ENCODE measurements around the gene RSRC2.
"Not testable (repeated sequence)": the region's sequence is repeated elsewhere in the genome, so short reads cannot be mapped to it uniquely, and the experiment has no call there.

The RSRC2 gene

GRCh38 chr12:122489038-122489437 lies 37.7 kb downstream of the RSRC2 start:
- Histone ChIP-seq H2AFZ (ENCODE audit: low read depth, low read length) (no peak overlapping the region), H3K4me1 (ENCODE audit: insufficient read depth, low read length) (no peaks in the 10 kb centered on the region), H3K27me3 (ENCODE audit: insufficient read depth, low read length) (no peaks in the 10 kb centered on the region), H3K4me3 (ENCODE audit: low read length) (no peak overlapping the region), H3K9me3 (ENCODE audit: low read length) (no peaks in the 10 kb centered on the region), H3K36me3 (ENCODE audit: insufficient read depth, low read length) (peaks cover 79% of the 10 kb centered on the region)

- H2AFZ ChIP-seq (ENCODE audit: low read depth, low read length); H3K4me1 ChIP-seq (ENCODE audit: insufficient read depth, low read length); H3K4me3 ChIP-seq (ENCODE audit: low read length); H3K27me3 ChIP-seq (ENCODE audit: insufficient read depth, low read length); H3K9me3 ChIP-seq (ENCODE audit: low read length): not testable (repeated sequence)
- H3K36me3 ChIP-seq (ENCODE audit: insufficient read depth, low read length) = peaks cover 86% of the 10 kb centered on the region
These were observed 38.9 kb downstream of the RSRC2 start for GRCh38 chr12:122487807-122488206.

- Histone ChIP-seq H3K4me1 (ENCODE audit: insufficient read depth, low read length) (no peaks in the 10 kb centered on the region), H2AFZ (ENCODE audit: low read depth, low read length) (no peak overlapping the region), H3K36me3 (ENCODE audit: insufficient read depth, low read length) (peaks cover 84% of the 10 kb centered on the region), H3K9me3 (ENCODE audit: low read length) (no peaks in the 10 kb centered on the region), H3K27me3 (ENCODE audit: insufficient read depth, low read length) (no peaks in the 10 kb centered on the region), H3K4me3 (ENCODE audit: low read length) (no peak overlapping the region)
These were observed 39.8 kb downstream of the RSRC2 start for GRCh38 chr12:122486805-122487426.

GRCh38 chr12:122486360-122486759 lies 40.4 kb downstream of the RSRC2 start:
- H3K36me3 ChIP-seq (ENCODE audit: insufficient read depth, low read length) = peaks cover 84% of the 10 kb centered on the region
- not testable (repeated sequence) for H3K9me3 ChIP-seq (ENCODE audit: low read length); H3K27me3 ChIP-seq (ENCODE audit: insufficient read depth, low read length); H3K4me1 ChIP-seq (ENCODE audit: insufficient read depth, low read length); H2AFZ ChIP-seq (ENCODE audit: low read depth, low read length); H3K4me3 ChIP-seq (ENCODE audit: low read length)

- not testable (repeated sequence) for H3K27me3 ChIP-seq (ENCODE audit: insufficient read depth, low read length); H3K4me3 ChIP-seq (ENCODE audit: low read length); H3K9me3 ChIP-seq (ENCODE audit: low read length); H2AFZ ChIP-seq (ENCODE audit: low read depth, low read length); H3K4me1 ChIP-seq (ENCODE audit: insufficient read depth, low read length)
- H3K36me3 ChIP-seq (ENCODE audit: insufficient read depth, low read length) = peaks cover 84% of the 10 kb centered on the region
These were observed 42.4 kb downstream of the RSRC2 start for GRCh38 chr12:122484385-122484784.

- Histone ChIP-seq H3K9me3 (ENCODE audit: low read length) (no peaks in the 10 kb centered on the region), H3K4me3 (ENCODE audit: low read length) (no peak overlapping the region), H3K36me3 (ENCODE audit: insufficient read depth, low read length) (peaks cover 82% of the 10 kb centered on the region), H2AFZ (ENCODE audit: low read depth, low read length) (no peak overlapping the region), H3K27me3 (ENCODE audit: insufficient read depth, low read length) (no peaks in the 10 kb centered on the region), H3K4me1 (ENCODE audit: insufficient read depth, low read length) (no peaks in the 10 kb centered on the region)
These were observed 42.8 kb downstream of the RSRC2 start for GRCh38 chr12:122483969-122484368.

- H3K4me1 ChIP-seq (ENCODE audit: insufficient read depth, low read length) = no peaks in the 10 kb centered on the region
- peaks cover 79% of the 10 kb centered on the region for H3K36me3 ChIP-seq (ENCODE audit: insufficient read depth, low read length)
- no peak overlapping the region for H3K4me3 ChIP-seq (ENCODE audit: low read length)
- H2AFZ ChIP-seq (ENCODE audit: low read depth, low read length) = no peak overlapping the region
- no peaks in the 10 kb centered on the region for H3K9me3 ChIP-seq (ENCODE audit: low read length)
- H3K27me3 ChIP-seq (ENCODE audit: insufficient read depth, low read length) = no peaks in the 10 kb centered on the region
These were observed 44.9 kb downstream of the RSRC2 start for GRCh38 chr12:122481861-122482260.

- H3K4me3 ChIP-seq (ENCODE audit: low read length) = no peak overlapping the region
- no peaks in the 10 kb centered on the region for H3K27me3 ChIP-seq (ENCODE audit: insufficient read depth, low read length)
- H3K4me1 ChIP-seq (ENCODE audit: insufficient read depth, low read length) = no peaks in the 10 kb centered on the region
- no peak overlapping the region for H2AFZ ChIP-seq (ENCODE audit: low read depth, low read length)
- H3K36me3 ChIP-seq (ENCODE audit: insufficient read depth, low read length) = peaks cover 86% of the 10 kb centered on the region
- H3K9me3 ChIP-seq (ENCODE audit: low read length) = no peaks in the 10 kb centered on the region
These were observed 46.0 kb downstream of the RSRC2 start for GRCh38 chr12:122480753-122481152.

- H3K9me3 ChIP-seq (ENCODE audit: low read length) = no peaks in the 10 kb centered on the region
- peaks cover 60% of the 10 kb centered on the region for H3K36me3 ChIP-seq (ENCODE audit: insufficient read depth, low read length)
- H3K27me3 ChIP-seq (ENCODE audit: insufficient read depth, low read length) = no peaks in the 10 kb centered on the region
- no peak overlapping the region for H3K4me3 ChIP-seq (ENCODE audit: low read length)
- peaks cover 3% of the 10 kb centered on the region for H3K4me1 ChIP-seq (ENCODE audit: insufficient read depth, low read length)
- H2AFZ ChIP-seq (ENCODE audit: low read depth, low read length) = no peak overlapping the region
These were observed 52.4 kb downstream of the RSRC2 start for GRCh38 chr12:122474324-122474716.

- H2AFZ ChIP-seq (ENCODE audit: low read depth, low read length) = no peak overlapping the region
- H3K27me3 ChIP-seq (ENCODE audit: insufficient read depth, low read length) = no peaks in the 10 kb centered on the region
- peaks cover 55% of the 10 kb centered on the region for H3K36me3 ChIP-seq (ENCODE audit: insufficient read depth, low read length)
- peaks cover 3% of the 10 kb centered on the region for H3K4me1 ChIP-seq (ENCODE audit: insufficient read depth, low read length)
- no peaks in the 10 kb centered on the region for H3K9me3 ChIP-seq (ENCODE audit: low read length)
- no peak overlapping the region for H3K4me3 ChIP-seq (ENCODE audit: low read length)
These were observed 53.0 kb downstream of the RSRC2 start for GRCh38 chr12:122473543-122474323.

- Histone ChIP-seq H3K4me3 (ENCODE audit: low read length) (no peak overlapping the region), H3K4me1 (ENCODE audit: insufficient read depth, low read length) (peaks cover 3% of the 10 kb centered on the region), H3K27me3 (ENCODE audit: insufficient read depth, low read length) (no peaks in the 10 kb centered on the region), H2AFZ (ENCODE audit: low read depth, low read length) (no peak overlapping the region), H3K9me3 (ENCODE audit: low read length) (no peaks in the 10 kb centered on the region), H3K36me3 (ENCODE audit: insufficient read depth, low read length) (peaks cover 39% of the 10 kb centered on the region)
These were observed 55.2 kb downstream of the RSRC2 start for GRCh38 chr12:122471324-122472226.

GRCh38 chr12:122470576-122470975 lies 56.2 kb downstream of the RSRC2 start:
- peaks cover 29% of the 10 kb centered on the region for H3K36me3 ChIP-seq (ENCODE audit: insufficient read depth, low read length)
- H3K4me1 ChIP-seq (ENCODE audit: insufficient read depth, low read length); H2AFZ ChIP-seq (ENCODE audit: low read depth, low read length); H3K4me3 ChIP-seq (ENCODE audit: low read length); H3K27me3 ChIP-seq (ENCODE audit: insufficient read depth, low read length); H3K9me3 ChIP-seq (ENCODE audit: low read length): not testable (repeated sequence)

- not testable (repeated sequence) for H2AFZ ChIP-seq (ENCODE audit: low read depth, low read length); H3K9me3 ChIP-seq (ENCODE audit: low read length); H3K4me1 ChIP-seq (ENCODE audit: insufficient read depth, low read length); H3K27me3 ChIP-seq (ENCODE audit: insufficient read depth, low read length); H3K4me3 ChIP-seq (ENCODE audit: low read length)
- H3K36me3 ChIP-seq (ENCODE audit: insufficient read depth, low read length) = peaks cover 22% of the 10 kb centered on the region
These were observed 56.9 kb downstream of the RSRC2 start for GRCh38 chr12:122469856-122470255.
